H9 (cell line): ENCODE measurements around the gene WDR43. TPM values are rescaled to one million over a fixed set of nuclear protein-coding genes. Genes with fewer than 3 reads are reported as not detected.
A peak's percentile ranks its signal among the peaks of the same experiment; 100 is the strongest.

Experiments used
- DNase-seq: peaks from one replicate; pipeline ENCODE4 v3.0.0-alpha.2; 2017
- H2AFZ ChIP-seq: one replicate; pipeline ENCODE4 v1.6.1; 2013; ENCODE audit warnings: mild to moderate bottlenecking, low read length, control low read depth, moderate library complexity
- H2AK5ac ChIP-seq: 2 replicates; pipeline ENCODE4 v1.6.1; 2013; ENCODE audit warnings: low read length, control low read depth, mixed read lengths; ENCODE audit not compliant: insufficient read length
- H2BK120ac ChIP-seq: one replicate; pipeline ENCODE4 v1.6.1; 2013; ENCODE audit warnings: low read depth, mild to moderate bottlenecking, low read length, control low read depth, inconsistent platforms; ENCODE audit not compliant: poor library complexity, severe bottlenecking
- H2BK12ac ChIP-seq: 2 replicates; pipeline ENCODE4 v1.6.1; 2013; ENCODE audit warnings: low read length, control low read depth, mixed read lengths, low read depth; ENCODE audit not compliant: insufficient read length
- H2BK15ac ChIP-seq: 2 replicates; pipeline ENCODE4 v1.6.1; 2013; ENCODE audit warnings: low read depth, low read length, control low read depth
- H2BK20ac ChIP-seq: one replicate; pipeline ENCODE4 v1.6.1; 2013; ENCODE audit warnings: low read depth, mild to moderate bottlenecking, low read length, control low read depth, inconsistent platforms; ENCODE audit not compliant: poor library complexity, severe bottlenecking
- H2BK5ac ChIP-seq: 2 replicates; pipeline ENCODE4 v1.6.1; 2013; ENCODE audit warnings: low read length, control low read depth, mixed read lengths; ENCODE audit not compliant: insufficient read length
- H3K14ac ChIP-seq: 2 replicates; pipeline ENCODE4 v1.6.1; 2013; ENCODE audit warnings: low read length, control low read depth; ENCODE audit not compliant: insufficient read depth
- H3K18ac ChIP-seq: 2 replicates; pipeline ENCODE4 v1.6.1; 2013; ENCODE audit warnings: low read depth, mild to moderate bottlenecking, mixed read lengths, low read length, control low read depth; ENCODE audit not compliant: insufficient read length
- H3K23ac ChIP-seq: 2 replicates; pipeline ENCODE4 v1.6.1; 2013; ENCODE audit warnings: low read length, control low read depth, mixed read lengths, low read depth; ENCODE audit not compliant: insufficient read length
- H3K23me2 ChIP-seq: 2 replicates; pipeline ENCODE4 v1.6.1; 2013; ENCODE audit warnings: low read depth, mild to moderate bottlenecking, mixed read lengths, low read length, control low read depth; ENCODE audit not compliant: insufficient read length, poor library complexity, severe bottlenecking
- H3K27ac ChIP-seq: 2 replicates; pipeline ENCODE4 v1.5.1; 2013; ENCODE audit warnings: low read length, control low read depth, mixed read lengths, low read depth; ENCODE audit not compliant: insufficient read length
- H3K27me3 ChIP-seq: 2 replicates; pipeline ENCODE4 v1.6.1; 2013; ENCODE audit warnings: low read length, control low read depth, inconsistent platforms; ENCODE audit not compliant: insufficient read depth
- H3K4ac ChIP-seq: 2 replicates; pipeline ENCODE4 v1.6.1; 2013; ENCODE audit warnings: low read depth, mild to moderate bottlenecking, control low read depth, inconsistent platforms, low read length, moderate library complexity
- H3K4me1 ChIP-seq: 2 replicates; pipeline ENCODE4 v1.6.1; 2013; ENCODE audit warnings: low read length, control low read depth, inconsistent platforms; ENCODE audit not compliant: insufficient read depth
- H3K4me2 ChIP-seq: 2 replicates; pipeline ENCODE4 v1.6.1; 2013; ENCODE audit warnings: low read length, control low read depth, mixed read lengths; ENCODE audit not compliant: insufficient read length, insufficient read depth
- H3K56ac ChIP-seq: 2 replicates; pipeline ENCODE4 v1.6.1; 2013; ENCODE audit warnings: low read depth, mild to moderate bottlenecking, mixed read lengths, low read length, control low read depth; ENCODE audit not compliant: insufficient read length
- H3K79me1 ChIP-seq: 2 replicates; pipeline ENCODE4 v1.6.1; 2013; ENCODE audit warnings: low read depth, mild to moderate bottlenecking, moderate library complexity, low read length, control low read depth, inconsistent platforms; ENCODE audit not compliant: insufficient read depth, poor library complexity, severe bottlenecking
- H3K79me2 ChIP-seq: 2 replicates; pipeline ENCODE4 v1.6.1; 2013; ENCODE audit warnings: low read length, control low read depth, inconsistent platforms; ENCODE audit not compliant: insufficient read depth
- H3K9ac ChIP-seq: 2 replicates; pipeline ENCODE4 v1.6.1; 2013; ENCODE audit warnings: low read length, control low read depth, mixed read lengths; ENCODE audit not compliant: insufficient read length; ENCODE audit errors: extremely low read depth
- H3K9me3 ChIP-seq: one replicate; pipeline ENCODE4 v1.6.1; 2013; ENCODE audit warnings: low read depth, low read length, inconsistent platforms; ENCODE audit not compliant: control insufficient read depth
- H3T11ph ChIP-seq: one replicate; pipeline ENCODE4 v1.6.1; 2013; ENCODE audit warnings: mild to moderate bottlenecking, low read length, control low read depth, inconsistent platforms
- H4K20me1 ChIP-seq: one replicate; pipeline ENCODE4 v1.6.1; 2013; ENCODE audit not compliant: control insufficient read depth, insufficient read length, insufficient read depth
- H4K5ac ChIP-seq: 2 replicates; pipeline ENCODE4 v1.6.1; 2013; ENCODE audit warnings: low read depth, mild to moderate bottlenecking, mixed read lengths, low read length, control low read depth; ENCODE audit not compliant: insufficient read length
- H4K8ac ChIP-seq: replicated peaks from 2 replicates; pipeline ENCODE4 v1.6.1; 2013; ENCODE audit warnings: low read length, control low read depth, mixed read lengths, low read depth; ENCODE audit not compliant: insufficient read length
- H4K91ac ChIP-seq: 2 replicates; pipeline ENCODE4 v1.6.1; 2013; ENCODE audit warnings: low read depth, mild to moderate bottlenecking, moderate library complexity, mixed read lengths, low read length, control low read depth; ENCODE audit not compliant: insufficient read length
- H3K27ac Mint-ChIP-seq, 3 experiments: 2 replicates in 2 of 3; 3 replicates in 1 of 3; pipeline ENCODE4 v1.8.0; 2020 to 2021; ENCODE audit warnings: mixed read lengths in 3 of 3, mild to moderate bottlenecking in 1 of 3, moderate library complexity in 1 of 3
- H3K27me3 Mint-ChIP-seq: 2 replicates; pipeline ENCODE4 v1.8.0; 2021; ENCODE audit warnings: low read depth, mild to moderate bottlenecking, moderate library complexity, mixed read lengths
- H3K36me3 Mint-ChIP-seq, 3 experiments: 2 replicates in 2 of 3; 3 replicates in 1 of 3; pipeline ENCODE4 v1.8.0; 2020 to 2021; ENCODE audit warnings: low read depth in 3 of 3, mixed read lengths in 3 of 3; ENCODE audit not compliant: insufficient read depth in 1 of 3
- H3K4me1 Mint-ChIP-seq, 2 experiments: 2 replicates each; pipeline ENCODE4 v1.8.0; 2020; ENCODE audit warnings: mixed read lengths in 2 of 2
- H3K4me3 Mint-ChIP-seq, 2 experiments: 2 replicates in 1 of 2; 3 replicates in 1 of 2; pipeline ENCODE4 v1.8.0; 2020 to 2021; ENCODE audit warnings: mild to moderate bottlenecking in 2 of 2, mixed read lengths in 2 of 2, moderate library complexity in 1 of 2
- H3K9me3 Mint-ChIP-seq, 2 experiments: 2 replicates in 1 of 2; 3 replicates in 1 of 2; pipeline ENCODE4 v1.8.0; 2020; ENCODE audit warnings: mild to moderate bottlenecking in 2 of 2, mixed read lengths in 2 of 2, moderate library complexity in 1 of 2
- WGBS: extraction: QIAGEN DNeasy Blood & Tissue Kit; methylation state at CpG from one replicate; pipeline ENCODE4 v1.1.7; 2013; ENCODE audit warnings: missing lambda C conversion rate, low lambda C conversion rate, mixed read lengths; ENCODE audit not compliant: insufficient read length; ENCODE audit errors: extremely low coverage; 5-methylcytosine and 5-hydroxymethylcytosine counted together
- total RNA-seq: library from RNA; stranded (reverse); gene quantifications from 2 replicates; pipeline ENCODE4 v1.2.1, GENCODE V29; 2021
- TF ChIP-seq, protein P1 (sequence below): fragments of 200-600 bp; sonication (generic); conservative IDR thresholded peaks from 3 replicates; pipeline ENCODE4 v1.8.0; 2021; ENCODE audit warnings: antibody characterized with exemption, mild to moderate bottlenecking

The WDR43 gene
- total RNA-seq, 1 experiment from 2014 or later = 186 TPM

DNA sequence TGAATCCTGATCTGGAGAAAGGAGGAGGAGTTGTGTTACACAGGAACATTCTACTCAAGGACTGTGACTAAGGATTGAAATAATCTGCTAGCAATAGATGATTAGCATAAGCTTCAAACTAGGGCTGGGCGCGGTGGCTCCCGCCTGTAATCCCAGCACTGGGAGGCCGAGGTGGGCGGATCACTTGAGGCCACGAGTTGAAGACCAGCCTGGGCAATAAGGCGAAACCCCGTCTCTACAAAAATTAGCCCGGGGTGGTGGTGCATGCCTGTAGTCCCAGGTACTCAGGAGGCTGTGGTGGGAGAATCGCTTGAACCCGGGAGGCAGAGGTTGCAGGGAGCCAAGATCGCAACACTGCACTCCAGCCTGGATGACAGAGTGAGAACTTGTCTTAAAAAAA lies 25.9 kb upstream of the WDR43 start:
- Histone ChIP-seq H3K9ac (no peak overlapping the region), H3K79me2 (peaks cover 15% of the 10 kb centered on the region; the same call in 1 of the 2 replicates), H4K8ac (no peak overlapping the region)

More for the DNA sequence above, 25.9 kb upstream of the WDR43 start:
- WGBS = no CpG with 5 or more reads among the region's 12 CpGs
- H3K79me1 ChIP-seq = peaks cover 2% of the 10 kb centered on the region
- no peak overlapping the region for H4K91ac ChIP-seq
- Mint-ChIP-seq H3K9me3 (no peaks in the 10 kb centered on the region), H3K27ac (no peak overlapping the region), H3K36me3 (peaks cover 0 to 21% (median 17%) of the 10 kb centered on the region in 3 experiments; a peak in 6 of 7 replicates), H3K4me3 (peak overlapping the region; percentile 72 to 98), H3K27me3 (peaks cover 6% of the 10 kb centered on the region), H3K4me1 (peaks cover 11 to 13% of the 10 kb centered on the region in 2 experiments)
- H3K4me2 ChIP-seq = peak overlapping the region; percentile 56
- no peak overlapping the region for H2AFZ ChIP-seq
- H3K23me2 ChIP-seq = peaks cover 3% of the 10 kb centered on the region
- TF ChIP-seq, protein P1, sequence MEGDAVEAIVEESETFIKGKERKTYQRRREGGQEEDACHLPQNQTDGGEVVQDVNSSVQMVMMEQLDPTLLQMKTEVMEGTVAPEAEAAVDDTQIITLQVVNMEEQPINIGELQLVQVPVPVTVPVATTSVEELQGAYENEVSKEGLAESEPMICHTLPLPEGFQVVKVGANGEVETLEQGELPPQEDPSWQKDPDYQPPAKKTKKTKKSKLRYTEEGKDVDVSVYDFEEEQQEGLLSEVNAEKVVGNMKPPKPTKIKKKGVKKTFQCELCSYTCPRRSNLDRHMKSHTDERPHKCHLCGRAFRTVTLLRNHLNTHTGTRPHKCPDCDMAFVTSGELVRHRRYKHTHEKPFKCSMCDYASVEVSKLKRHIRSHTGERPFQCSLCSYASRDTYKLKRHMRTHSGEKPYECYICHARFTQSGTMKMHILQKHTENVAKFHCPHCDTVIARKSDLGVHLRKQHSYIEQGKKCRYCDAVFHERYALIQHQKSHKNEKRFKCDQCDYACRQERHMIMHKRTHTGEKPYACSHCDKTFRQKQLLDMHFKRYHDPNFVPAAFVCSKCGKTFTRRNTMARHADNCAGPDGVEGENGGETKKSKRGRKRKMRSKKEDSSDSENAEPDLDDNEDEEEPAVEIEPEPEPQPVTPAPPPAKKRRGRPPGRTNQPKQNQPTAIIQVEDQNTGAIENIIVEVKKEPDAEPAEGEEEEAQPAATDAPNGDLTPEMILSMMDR = no peak
- H3K18ac ChIP-seq = no peak overlapping the region
- H3K23ac ChIP-seq = no peak overlapping the region
- H3T11ph ChIP-seq = no peak overlapping the region
- no peak overlapping the region for H2BK15ac ChIP-seq
- no peak overlapping the region for H2AK5ac ChIP-seq
- no peaks in the 10 kb centered on the region for H3K27me3 ChIP-seq
- no peaks in the 10 kb centered on the region for H3K9me3 ChIP-seq
- no peak overlapping the region for H3K14ac ChIP-seq
- H3K4ac ChIP-seq = no peak overlapping the region
- no peak overlapping the region for H2BK120ac ChIP-seq
- H3K56ac ChIP-seq = no peak overlapping the region
- no peak for DNase-seq
- H4K20me1 ChIP-seq = no peaks in the 10 kb centered on the region
- H2BK5ac ChIP-seq = no peak overlapping the region
- H3K4me1 ChIP-seq = no peaks in the 10 kb centered on the region; the same call in 1 of the 2 replicates
- no peak overlapping the region for H4K5ac ChIP-seq
- H3K27ac ChIP-seq = no peak overlapping the region
- H2BK20ac ChIP-seq = no peak overlapping the region
- no peak overlapping the region for H2BK12ac ChIP-seq
